Transverse colon (tissue), 4 donors: ENCODE data around the gene CRYBG3.

ENCODE experiments used
- EP300 ChIP-seq: sonication (generic); formaldehyde crosslinking; IDR thresholded peaks from one replicate; pipeline ENCODE4 v1.6.1; 2017; ENCODE audit warnings: antibody characterized with exemption, low read depth
- POLR2AphosphoS5 ChIP-seq, 3 donors: sonication (generic); formaldehyde crosslinking; IDR thresholded peaks; one replicate each; pipeline ENCODE4 v1.6.1; 2016; ENCODE audit warnings: antibody characterized with exemption in 3 of 3
- TF ChIP-seq, protein P1 (sequence below), 5 experiments: fragments of 200-600 bp in 3 of 5; fragments of 450-650 bp in 2 of 5; sonication (generic) in 3 of 5; IDR thresholded peaks; 1 replicate in 2 of 5; 2 replicates in 3 of 5; pipeline ENCODE4 v1.5.1; 2016 to 2017; ENCODE audit warnings: antibody characterized with exemption in 5 of 5, inconsistent platforms in 3 of 5, mild to moderate bottlenecking in 2 of 5, moderate library complexity in 1 of 5

DNA sequence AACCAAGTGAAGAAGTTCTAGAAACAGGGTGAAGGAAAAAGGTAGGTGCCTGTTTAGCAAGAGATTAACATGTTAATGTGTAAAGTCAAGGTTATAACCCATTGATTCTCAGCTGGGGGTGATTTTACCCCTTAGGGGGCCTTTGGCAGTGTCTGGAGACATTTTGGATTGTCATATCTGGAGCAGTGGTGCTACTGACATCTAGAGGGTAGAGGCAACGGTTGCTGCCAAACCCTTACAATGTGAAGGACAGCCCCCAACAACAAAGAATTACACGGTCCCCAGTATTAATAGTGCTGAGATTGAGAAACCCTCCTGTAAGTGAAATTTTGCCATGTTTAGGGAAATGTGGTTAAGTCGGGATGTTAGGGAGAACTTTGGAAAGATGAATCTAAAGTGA is 74.7 kb downstream of the CRYBG3 start:
- no peak for TF ChIP-seq POLR2AphosphoS5 (IDR thresholded peaks at IDR 0.05)
- TF ChIP-seq, protein P1, sequence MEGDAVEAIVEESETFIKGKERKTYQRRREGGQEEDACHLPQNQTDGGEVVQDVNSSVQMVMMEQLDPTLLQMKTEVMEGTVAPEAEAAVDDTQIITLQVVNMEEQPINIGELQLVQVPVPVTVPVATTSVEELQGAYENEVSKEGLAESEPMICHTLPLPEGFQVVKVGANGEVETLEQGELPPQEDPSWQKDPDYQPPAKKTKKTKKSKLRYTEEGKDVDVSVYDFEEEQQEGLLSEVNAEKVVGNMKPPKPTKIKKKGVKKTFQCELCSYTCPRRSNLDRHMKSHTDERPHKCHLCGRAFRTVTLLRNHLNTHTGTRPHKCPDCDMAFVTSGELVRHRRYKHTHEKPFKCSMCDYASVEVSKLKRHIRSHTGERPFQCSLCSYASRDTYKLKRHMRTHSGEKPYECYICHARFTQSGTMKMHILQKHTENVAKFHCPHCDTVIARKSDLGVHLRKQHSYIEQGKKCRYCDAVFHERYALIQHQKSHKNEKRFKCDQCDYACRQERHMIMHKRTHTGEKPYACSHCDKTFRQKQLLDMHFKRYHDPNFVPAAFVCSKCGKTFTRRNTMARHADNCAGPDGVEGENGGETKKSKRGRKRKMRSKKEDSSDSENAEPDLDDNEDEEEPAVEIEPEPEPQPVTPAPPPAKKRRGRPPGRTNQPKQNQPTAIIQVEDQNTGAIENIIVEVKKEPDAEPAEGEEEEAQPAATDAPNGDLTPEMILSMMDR (IDR thresholded peaks at IDR 0.05) = no peak
- TF ChIP-seq EP300 = no peak
